Cortex of kidney (tissue), 1 donor: Measurements from ENCODE around the gene ZDHHC18.

ENCODE experiments used
- DNase-seq: peaks from one replicate; lab custom pipeline; 2025; lab: John Stamatoyannopoulos, UW

Gene ZDHHC18

GRCh38 chr1:26826261-26827105 lies at the start of gene ZDHHC18:
TSS of gene ZDHHC18 (plus strand) at chr1:26826688. CDS start at chr1:26826805, 117 bp downstream.
- DNase-seq: no peak

DNA sequence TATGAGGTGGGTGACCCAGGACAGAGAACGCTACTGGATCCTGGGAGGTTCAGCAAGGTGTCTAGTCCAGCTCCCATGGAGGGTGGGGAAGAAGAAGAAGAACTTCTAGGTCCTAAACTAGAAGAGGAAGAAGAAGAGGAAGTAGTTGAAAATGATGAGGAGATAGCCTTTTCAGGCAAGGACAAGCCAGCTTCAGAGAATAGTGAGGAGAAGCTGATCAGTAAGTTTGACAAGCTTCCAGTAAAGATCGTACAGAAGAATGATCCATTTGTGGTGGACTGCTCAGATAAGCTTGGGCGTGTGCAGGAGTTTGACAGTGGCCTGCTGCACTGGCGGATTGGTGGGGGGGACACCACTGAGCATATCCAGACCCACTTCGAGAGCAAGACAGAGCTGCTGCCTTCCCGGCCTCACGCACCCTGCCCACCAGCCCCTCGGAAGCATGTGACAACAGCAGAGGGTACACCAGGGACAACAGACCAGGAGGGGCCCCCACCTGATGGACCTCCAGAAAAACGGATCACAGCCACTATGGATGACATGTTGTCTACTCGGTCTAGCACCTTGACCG lies 47.3 kb upstream of the ZDHHC18 start:
- no peak for DNase-seq

DNA sequence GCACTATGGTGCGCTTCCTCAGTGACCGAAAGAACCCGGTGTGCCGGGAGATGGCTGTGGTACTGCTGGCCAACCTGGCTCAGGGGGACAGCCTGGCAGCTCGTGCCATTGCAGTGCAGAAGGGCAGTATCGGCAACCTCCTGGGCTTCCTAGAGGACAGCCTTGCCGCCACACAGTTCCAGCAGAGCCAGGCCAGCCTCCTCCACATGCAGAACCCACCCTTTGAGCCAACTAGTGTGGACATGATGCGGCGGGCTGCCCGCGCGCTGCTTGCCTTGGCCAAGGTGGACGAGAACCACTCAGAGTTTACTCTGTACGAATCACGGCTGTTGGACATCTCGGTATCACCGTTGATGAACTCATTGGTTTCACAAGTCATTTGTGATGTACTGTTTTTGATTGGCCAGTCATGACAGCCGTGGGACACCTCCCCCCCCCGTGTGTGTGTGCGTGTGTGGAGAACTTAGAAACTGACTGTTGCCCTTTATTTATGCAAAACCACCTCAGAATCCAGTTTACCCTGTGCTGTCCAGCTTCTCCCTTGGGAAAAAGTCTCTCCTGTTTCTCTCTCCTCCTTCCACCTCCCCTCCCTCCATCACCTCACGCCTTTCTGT lies 46.0 kb upstream of the ZDHHC18 start:
- DNase-seq: no peak

DNA sequence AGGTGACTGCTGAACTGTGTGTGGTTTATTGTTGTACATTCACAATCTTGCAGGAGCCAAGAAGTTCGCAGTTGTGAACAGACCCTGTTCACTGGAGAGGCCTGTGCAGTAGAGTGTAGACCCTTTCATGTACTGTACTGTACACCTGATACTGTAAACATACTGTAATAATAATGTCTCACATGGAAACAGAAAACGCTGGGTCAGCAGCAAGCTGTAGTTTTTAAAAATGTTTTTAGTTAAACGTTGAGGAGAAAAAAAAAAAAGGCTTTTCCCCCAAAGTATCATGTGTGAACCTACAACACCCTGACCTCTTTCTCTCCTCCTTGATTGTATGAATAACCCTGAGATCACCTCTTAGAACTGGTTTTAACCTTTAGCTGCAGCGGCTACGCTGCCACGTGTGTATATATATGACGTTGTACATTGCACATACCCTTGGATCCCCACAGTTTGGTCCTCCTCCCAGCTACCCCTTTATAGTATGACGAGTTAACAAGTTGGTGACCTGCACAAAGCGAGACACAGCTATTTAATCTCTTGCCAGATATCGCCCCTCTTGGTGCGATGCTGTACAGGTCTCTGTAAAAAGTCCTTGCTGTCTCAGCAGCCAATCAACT lies 45.2 kb upstream of the ZDHHC18 start:
- no peak for DNase-seq

DNA sequence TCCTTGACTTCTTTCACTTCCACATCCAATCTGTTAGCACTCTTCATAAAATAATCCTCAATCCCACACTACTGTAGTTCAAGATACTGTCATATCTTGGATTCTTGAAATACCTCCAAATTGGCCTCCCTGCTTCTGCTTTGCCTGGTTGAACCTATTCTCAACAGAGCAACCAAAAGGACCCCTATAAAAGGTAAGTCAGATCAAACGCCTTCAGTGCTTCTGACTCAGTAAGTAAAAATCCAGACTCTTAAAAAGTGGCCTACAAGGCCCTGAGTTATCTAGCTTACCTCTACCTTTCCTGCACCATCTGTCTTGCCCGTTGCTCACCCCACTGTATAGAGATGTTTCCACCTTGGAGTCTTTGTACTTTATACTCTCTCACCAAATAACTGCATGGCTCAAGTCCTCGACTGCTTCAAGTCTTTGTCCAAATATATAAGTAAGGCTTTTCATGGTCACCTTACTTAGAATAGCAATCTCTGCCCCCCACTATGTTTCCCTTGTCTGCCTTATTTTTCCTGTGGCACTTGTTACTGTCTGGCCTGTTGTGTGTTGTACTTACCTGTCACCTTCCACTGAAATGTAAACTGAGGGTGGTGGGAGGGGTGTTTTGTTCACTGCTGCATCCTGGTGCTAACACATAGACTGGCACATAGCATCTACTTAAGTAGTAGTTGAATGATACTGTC lies 43.8 kb upstream of the ZDHHC18 start:
- no peak for DNase-seq

DNA sequence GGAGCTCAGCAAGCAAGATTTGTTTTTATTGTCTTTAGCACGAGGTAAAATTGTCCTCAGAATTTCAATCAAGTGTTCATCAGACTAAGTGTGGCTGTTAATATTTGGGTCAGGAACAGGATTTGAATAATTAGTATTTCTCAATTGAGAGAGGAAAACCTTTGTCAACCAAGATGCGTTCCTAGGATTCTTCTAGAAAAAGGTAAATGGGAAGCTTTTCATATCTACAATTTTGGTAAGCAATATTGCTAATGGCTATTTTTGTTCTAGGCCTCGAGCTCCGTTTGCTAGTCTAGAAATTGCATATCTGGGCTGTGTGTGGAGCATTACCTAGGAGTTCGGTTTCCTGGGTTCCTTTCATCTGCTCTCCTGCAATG lies 42.9 kb upstream of the ZDHHC18 start:
- no peak for DNase-seq

DNA sequence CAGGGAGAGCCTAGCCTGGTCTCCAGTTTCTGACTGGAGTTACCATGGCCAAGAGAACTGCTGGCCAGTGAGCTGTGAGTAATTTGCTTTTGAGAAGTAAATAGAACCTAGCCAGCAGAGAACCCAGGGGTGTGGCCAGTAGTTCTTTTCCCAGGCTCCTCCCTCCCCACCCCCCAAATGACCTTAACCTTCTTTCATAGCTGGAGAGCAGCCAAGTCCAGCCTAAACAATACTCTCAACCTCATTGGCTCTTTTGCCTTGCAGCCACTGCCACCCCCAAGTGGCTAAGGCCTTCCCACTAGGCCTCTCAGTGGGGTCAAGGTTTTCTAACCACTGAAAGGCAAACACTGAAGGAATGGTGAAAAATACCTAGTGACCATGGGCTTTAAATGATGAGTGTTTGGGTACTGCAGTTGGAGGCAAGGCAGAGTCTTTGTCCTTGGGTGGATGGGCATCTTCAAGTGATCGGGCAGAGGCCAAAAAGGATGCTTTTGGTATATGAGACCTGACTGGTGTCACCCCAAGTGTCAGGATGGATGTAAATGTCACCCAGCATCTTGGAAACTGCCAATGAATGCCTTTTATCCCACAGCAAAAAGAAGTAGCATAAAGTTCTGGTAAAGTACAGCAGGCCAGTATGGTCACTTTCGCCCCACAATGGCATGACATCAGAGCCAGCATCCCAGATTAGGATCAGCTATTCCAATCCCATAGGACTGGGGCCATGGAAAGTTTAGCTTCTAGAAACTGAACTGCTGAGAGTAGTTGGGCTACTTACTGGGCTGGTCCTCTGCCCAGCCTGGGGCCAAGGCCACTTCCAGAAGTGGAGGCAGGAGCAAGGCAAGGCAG lies 42.2 kb upstream of the ZDHHC18 start:
- DNase-seq: no peak

DNA sequence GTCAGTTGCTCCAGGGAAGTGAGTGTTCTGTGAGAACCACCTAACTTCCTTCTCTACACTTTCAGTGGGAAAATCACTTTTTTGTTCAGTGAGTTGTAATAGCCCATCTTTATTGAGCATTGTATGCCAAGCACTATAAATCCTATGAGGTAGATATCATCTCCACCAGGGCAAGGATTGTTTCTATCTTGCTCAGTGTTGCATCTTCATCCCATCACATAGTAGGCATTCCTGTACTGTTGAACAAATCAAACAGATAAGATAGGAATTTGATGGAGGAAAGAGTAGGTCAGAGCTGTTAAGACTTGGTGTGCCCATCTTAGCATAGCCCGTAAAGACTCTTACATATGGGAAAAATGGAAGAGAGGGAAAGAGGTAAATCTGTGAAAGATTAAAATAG lies 41.6 kb upstream of the ZDHHC18 start:
- no peak for DNase-seq

- no peak for DNase-seq
These were observed 40.7 kb upstream of the ZDHHC18 start for GRCh38 chr1:26785611-26786436.

DNA sequence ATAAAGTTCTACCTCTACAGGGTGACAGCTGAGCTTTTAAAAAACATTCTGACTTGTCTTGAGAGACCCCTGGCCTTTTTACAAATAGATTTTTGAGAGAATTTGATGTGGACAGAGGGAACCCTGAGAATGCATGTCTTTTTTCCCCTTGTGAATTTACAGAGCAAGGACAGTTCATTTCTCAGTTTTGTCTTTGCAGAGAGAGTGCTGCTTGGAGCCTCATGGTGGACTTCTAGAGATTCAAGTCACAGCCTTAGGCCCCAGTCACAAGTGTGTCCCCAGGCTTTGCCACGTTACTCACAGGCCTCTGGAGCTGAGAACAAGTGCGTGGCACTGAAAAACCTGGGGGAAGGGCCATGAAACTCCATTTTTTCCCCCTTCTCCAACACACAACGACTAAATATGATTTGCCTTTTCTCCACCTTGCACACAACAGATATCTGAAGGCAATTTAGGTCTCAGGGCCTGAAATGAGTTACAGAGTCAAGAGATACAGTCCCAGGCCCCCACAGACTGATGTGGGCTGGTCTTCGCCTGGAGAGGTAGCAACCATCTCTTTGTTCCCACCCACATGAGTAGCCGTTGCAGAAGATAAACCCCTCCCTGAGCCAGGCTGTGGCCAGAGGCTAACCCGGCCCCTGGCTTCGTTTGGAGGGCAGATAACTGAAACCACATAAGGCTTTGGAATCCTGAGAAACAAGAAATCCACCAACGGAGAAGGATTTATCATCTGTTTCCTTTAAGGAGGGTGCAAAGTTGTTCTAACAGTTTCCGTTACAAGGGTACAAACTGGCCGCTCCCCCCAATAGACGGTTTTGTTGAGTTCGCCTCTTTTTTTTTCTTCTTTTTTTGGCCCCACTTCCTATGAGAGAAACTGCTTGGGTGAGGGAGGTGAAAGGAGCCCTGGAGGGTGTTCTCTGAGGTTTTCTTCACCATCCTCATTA lies 39.8 kb upstream of the ZDHHC18 start:
- no peak for DNase-seq

GRCh38 chr1:26787381-26787705 lies 39.1 kb upstream of the ZDHHC18 start:
- DNase-seq: no peak

GRCh38 chr1:26787706-26788514 lies 38.6 kb upstream of the ZDHHC18 start, which contains the start of gene PIGV:
TSS of gene PIGV (plus strand) at chr1:26787950. CDS start at chr1:26790816, 2,866 bp downstream.
- no peak for DNase-seq

GRCh38 chr1:26788515-26788785 lies 38.0 kb upstream of the ZDHHC18 start:
- no peak for DNase-seq

- DNase-seq: no peak
These were observed 37.5 kb upstream of the ZDHHC18 start for GRCh38 chr1:26788836-26789611.

GRCh38 chr1:26789612-26789865 lies 36.9 kb upstream of the ZDHHC18 start:
- no peak for DNase-seq

GRCh38 chr1:26789931-26790330 lies 36.6 kb upstream of the ZDHHC18 start:
- DNase-seq: no peak

DNA sequence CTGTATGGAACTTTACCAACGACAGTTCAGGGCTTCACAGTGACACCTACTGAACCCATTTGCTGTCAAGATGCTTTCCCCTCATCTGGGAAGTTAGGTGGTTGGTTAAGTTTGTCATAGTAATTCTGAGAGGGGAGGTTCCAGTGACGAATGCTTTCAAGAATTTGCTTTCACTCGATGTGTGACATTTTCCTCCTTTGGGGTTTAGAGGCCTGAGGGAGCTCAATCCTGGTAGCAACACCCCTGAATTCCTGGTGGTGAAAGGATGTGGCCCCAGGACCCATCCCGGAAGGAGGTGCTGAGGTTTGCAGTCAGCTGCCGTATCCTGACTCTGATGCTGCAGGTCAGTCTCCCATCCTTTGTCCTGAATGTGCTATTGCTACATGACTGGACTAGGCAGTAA lies 35.9 kb upstream of the ZDHHC18 start:
- no peak for DNase-seq

DNA sequence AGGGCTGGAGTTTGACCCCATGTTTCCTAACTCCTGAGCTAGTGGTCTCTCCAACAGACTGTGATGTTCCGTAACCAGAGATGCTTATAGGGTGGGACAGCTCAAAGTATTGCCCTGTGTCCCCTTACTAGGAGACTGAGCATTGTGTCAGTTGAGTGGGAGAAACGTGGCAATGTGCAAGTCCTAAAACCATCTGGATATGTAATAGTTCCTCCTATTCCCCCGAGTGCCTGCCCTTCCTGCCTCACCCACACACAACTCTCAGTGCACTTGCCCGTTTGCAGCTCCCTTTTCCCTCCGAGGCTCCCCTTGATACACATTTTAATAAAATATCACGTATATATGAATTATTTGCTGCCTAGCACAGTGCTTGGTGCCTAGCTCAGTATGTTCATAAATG lies 35.3 kb upstream of the ZDHHC18 start:
- DNase-seq: no peak
